Gastrocnemius medialis (tissue), 4 donors: ENCODE data around the gene EN2.

Source experiments
- CTCF ChIP-seq, 5 experiments: fragments of 450-650 bp in 3 of 5; fragments of 200-600 bp in 2 of 5; sonication (generic) in 2 of 5; IDR thresholded peaks in 4 of 5; conservative IDR thresholded peaks in 1 of 5; 1 replicate in 4 of 5; 2 replicates in 1 of 5; pipeline ENCODE4 v1.5.1; 2016 to 2019; ENCODE audit warnings: antibody characterized with exemption in 5 of 5, mild to moderate bottlenecking in 3 of 5, moderate library complexity in 3 of 5
- POLR2A ChIP-seq, 2 donors: fragments of 450-650 bp; IDR thresholded peaks; one replicate each; pipeline ENCODE4 v1.6.1; 2017; ENCODE audit warnings: antibody characterized with exemption in 2 of 2, mild to moderate bottlenecking in 2 of 2, moderate library complexity in 2 of 2

DNA sequence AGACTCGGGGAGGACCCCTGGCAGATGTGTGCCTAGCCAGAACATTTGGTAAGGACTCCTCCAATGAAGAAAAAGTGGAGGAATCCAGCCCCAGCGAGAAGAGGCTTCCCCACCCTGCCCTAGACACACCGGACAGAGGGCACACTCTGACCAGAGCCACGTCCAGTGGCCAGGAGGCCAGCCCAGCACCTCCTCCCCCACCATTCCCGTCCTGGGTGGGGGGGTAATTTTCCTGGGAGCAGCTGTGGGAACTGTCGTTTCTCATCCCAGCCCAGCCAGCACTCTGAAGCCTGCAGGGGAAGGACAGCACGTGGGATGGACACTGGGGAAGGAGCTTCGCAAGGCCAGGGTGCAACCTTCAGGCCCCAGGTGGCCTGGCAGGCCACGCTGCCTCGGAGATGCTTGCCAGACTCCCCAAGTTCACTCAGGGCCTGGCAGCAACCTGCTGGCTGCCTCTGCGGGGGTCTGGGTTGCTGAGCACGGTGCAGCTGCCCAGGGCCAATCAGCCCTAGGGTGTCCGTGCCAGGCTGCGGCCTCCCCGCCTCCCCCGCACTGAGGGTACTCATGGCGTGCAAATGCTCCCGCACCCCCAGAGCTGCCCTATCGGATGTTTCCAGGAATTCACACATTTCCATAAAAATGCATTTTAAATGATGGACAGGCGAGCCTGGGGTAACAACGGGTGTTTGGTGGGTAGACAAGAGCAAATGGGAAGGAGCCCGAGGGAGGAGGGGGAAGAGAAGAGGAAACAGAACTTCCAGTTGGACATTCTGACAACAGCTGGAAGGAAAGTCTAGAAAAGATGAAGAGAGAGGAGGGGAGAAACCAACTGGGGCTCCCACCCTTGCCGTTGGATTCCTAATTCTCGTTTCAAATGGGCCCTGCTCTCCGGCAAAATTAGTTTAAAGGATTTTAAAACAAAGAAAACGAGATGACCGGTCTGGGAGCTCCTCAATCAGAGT lies 1.9 kb upstream of the EN2 start:
- no peak for TF ChIP-seq CTCF (IDR thresholded peaks at IDR 0.05 in 4 of 5, conservative IDR thresholded peaks at IDR 0.05 in 1 of 5)
- no peak for TF ChIP-seq POLR2A (IDR thresholded peaks at IDR 0.05)
